CD4-positive, alpha-beta T cell treated with Interleukin-4 for 1 hour (primary cell): Measurements from ENCODE around the gene PLPPR3.
"Not testable (repeated sequence)": the region's sequence is repeated elsewhere in the genome, so short reads cannot be mapped to it uniquely, and the experiment has no call there.

ENCODE experiments used
- DNase-seq, 2 donors: peaks; one replicate each; pipeline ENCODE4 v3.0.0-alpha.2; 2020 to 2022

The PLPPR3 gene

GRCh38 chr19:853014-853585 is 31.3 kb upstream of the PLPPR3 start:
- DNase-seq, result no peak

- no peak for DNase-seq
Measured at GRCh38 chr19:852136-853013, 30.6 kb upstream of the PLPPR3 start, which contains the start of gene ELANE. Gene ELANE, plus strand, starts transcription at chr19:852303. Its CDS starts 26 bp downstream, at chr19:852329.

- DNase-seq, result no peak
Measured at GRCh38 chr19:850979-851335, 29.2 kb upstream of the PLPPR3 start.

GRCh38 chr19:850221-850978 is 28.6 kb upstream of the PLPPR3 start:
- DNase-seq, result no peak

GRCh38 chr19:849195-849594 is 27.4 kb upstream of the PLPPR3 start:
- not testable (repeated sequence) for DNase-seq

GRCh38 chr19:848386-848921 is 26.7 kb upstream of the PLPPR3 start:
- DNase-seq, result no peak

- no peak for DNase-seq
Measured at GRCh38 chr19:845707-846521, 24.2 kb upstream of the PLPPR3 start.

- no peak for DNase-seq
Measured at GRCh38 chr19:844546-844971, 22.8 kb upstream of the PLPPR3 start.

GRCh38 chr19:843836-844545 is 22.2 kb upstream of the PLPPR3 start:
- DNase-seq, result no peak

GRCh38 chr19:843180-843835 is 21.6 kb upstream of the PLPPR3 start:
- no peak for DNase-seq

- DNase-seq, result not testable (repeated sequence)
Measured at GRCh38 chr19:842802-843179, 21.0 kb upstream of the PLPPR3 start.

- DNase-seq, result peak in 1 of 2 donors; percentile 26
Measured at GRCh38 chr19:840519-841206, 18.9 kb upstream of the PLPPR3 start, which contains the start of gene PRTN3. Gene PRTN3, plus strand, starts transcription at chr19:840999. Its CDS starts 10 bp downstream, at chr19:841009.

- no peak for DNase-seq
Measured at GRCh38 chr19:835210-835810, 13.6 kb upstream of the PLPPR3 start.

- DNase-seq, result no peak
Measured at GRCh38 chr19:834216-834615, 12.5 kb upstream of the PLPPR3 start.

- DNase-seq, result no peak
Measured at GRCh38 chr19:831407-832369, 9.9 kb upstream of the PLPPR3 start.

GRCh38 chr19:829129-829758 is 7.5 kb upstream of the PLPPR3 start:
- DNase-seq, result no peak

GRCh38 chr19:827710-828321 is 6.1 kb upstream of the PLPPR3 start, which contains the start of gene AZU1:
Gene AZU1, plus strand, starts transcription at chr19:827837. Its CDS starts 10 bp downstream, at chr19:827847.
- no peak for DNase-seq

- DNase-seq, result no peak
Measured at GRCh38 chr19:827314-827709, 5.6 kb upstream of the PLPPR3 start.
